Measurements from ENCODE around the gene CSF3R. TPM values are rescaled to one million over a fixed set of nuclear protein-coding genes. Genes with fewer than 3 reads are reported as not detected.

The CSF3R gene
- polyA plus RNA-seq, 1 donor from 2014 or later: not detected

DNA sequence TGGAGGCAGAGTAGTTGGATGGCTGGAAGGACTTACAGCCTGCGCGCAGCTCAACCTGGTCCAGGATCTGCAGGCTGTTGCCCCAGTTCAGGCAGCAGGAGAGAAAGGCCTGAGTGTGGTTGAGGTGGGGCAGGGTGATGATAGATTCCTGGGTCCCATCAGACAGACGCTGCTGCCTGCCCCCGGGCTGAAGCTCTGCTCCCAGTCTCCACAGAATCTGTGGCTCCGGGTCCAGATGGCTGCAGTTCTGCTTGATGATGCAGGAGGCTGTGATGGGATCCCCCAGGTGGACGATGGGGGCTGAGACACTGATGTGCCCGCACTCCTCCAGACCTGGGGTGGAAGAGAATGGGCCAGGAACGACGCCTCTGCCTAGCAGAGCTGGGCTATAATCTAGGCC is 7.4 kb downstream of the CSF3R start:
- Histone ChIP-seq H3K9me3 (ENCODE audit: low read length) (no peaks in the 10 kb centered on the region), H3K36me3 (ENCODE audit: insufficient read depth, low read length) (no peaks in the 10 kb centered on the region), H3K27me3 (ENCODE audit: insufficient read depth, low read depth, low read length) (no peaks in the 10 kb centered on the region), H3K9ac (ENCODE audit: low read length) (peak overlapping the region; percentile 0), H3K9me2 (ENCODE audit: insufficient read depth, low read length) (no peaks in the 10 kb centered on the region), H3K27ac (ENCODE audit: low read length) (no peak overlapping the region), H3K79me2 (replicated peaks; ENCODE audit: insufficient read depth, low read length) (no peaks in the 10 kb centered on the region), H4K20me1 (ENCODE audit: insufficient read depth) (no peaks in the 10 kb centered on the region), H3K4me3 (ENCODE audit: low read length) (no peak overlapping the region), H2AFZ (ENCODE audit: low read depth, low read length) (no peak overlapping the region), H3F3A (ENCODE audit: insufficient read depth, low read length, poor library complexity, severe bottlenecking) (no peaks in the 10 kb centered on the region), H3K4me2 (ENCODE audit: low read length) (no peak overlapping the region)
- no peak for TF ChIP-seq REST (IDR thresholded peaks at IDR 0.05; ENCODE audit: borderline replicate concordance)
- TF ChIP-seq TAF1 (IDR thresholded peaks at IDR 0.05; ENCODE audit: low read depth): no peak
- no peak for TF ChIP-seq SMC3 (conservative IDR thresholded peaks at IDR 0.05; ENCODE audit: poor library complexity)
- no peak for TF ChIP-seq EZH2 (IDR thresholded peaks at IDR 0.05; ENCODE audit: borderline replicate concordance, insufficient read depth, low read length, poor library complexity, severe bottlenecking)
- no peak for TF ChIP-seq EP300 (conservative IDR thresholded peaks at IDR 0.05; ENCODE audit: poor library complexity, severe bottlenecking)
- no peak for TF ChIP-seq CTCF (IDR thresholded peaks at IDR 0.05; ENCODE audit: poor library complexity, severe bottlenecking)
- TF ChIP-seq RAD21 (conservative IDR thresholded peaks at IDR 0.05): no peak
- TF ChIP-seq POLR2AphosphoS5 (IDR thresholded peaks at IDR 0.05): no peak
- TF ChIP-seq MXI1 (conservative IDR thresholded peaks at IDR 0.05; ENCODE audit: poor library complexity, severe bottlenecking): no peak

DNA sequence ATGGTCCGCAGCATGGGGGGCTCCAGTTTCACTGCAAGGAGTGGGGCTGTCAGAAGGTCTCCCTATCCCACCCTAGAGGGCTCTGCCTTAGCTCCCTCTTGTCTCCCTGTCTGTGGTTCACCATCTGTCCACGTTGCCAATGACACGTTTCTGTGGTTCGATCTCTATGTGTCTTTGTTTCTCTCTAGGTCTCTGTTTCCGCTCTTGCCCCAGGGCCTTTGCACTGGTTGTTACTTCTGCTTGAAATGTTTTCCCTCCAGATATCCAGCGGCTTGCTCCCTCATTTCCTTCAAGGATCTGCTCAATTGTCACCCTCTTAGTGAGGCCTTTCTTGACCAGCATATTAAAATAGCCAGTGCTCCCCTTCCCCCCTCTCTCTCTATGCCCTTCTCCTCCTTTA is 10.1 kb downstream of the CSF3R start:
- Histone ChIP-seq H3K27ac (ENCODE audit: low read length) (no peak overlapping the region), H4K20me1 (ENCODE audit: insufficient read depth) (no peaks in the 10 kb centered on the region), H3K79me2 (replicated peaks; ENCODE audit: insufficient read depth, low read length) (no peaks in the 10 kb centered on the region), H3K4me3 (ENCODE audit: low read length) (no peak overlapping the region), H3K36me3 (ENCODE audit: insufficient read depth, low read length) (no peaks in the 10 kb centered on the region), H3K27me3 (ENCODE audit: insufficient read depth, low read depth, low read length) (no peaks in the 10 kb centered on the region), H2AFZ (ENCODE audit: low read depth, low read length) (no peak overlapping the region), H3K9me3 (ENCODE audit: low read length) (no peaks in the 10 kb centered on the region), H3F3A (ENCODE audit: insufficient read depth, low read length, poor library complexity, severe bottlenecking) (no peaks in the 10 kb centered on the region), H3K4me2 (ENCODE audit: low read length) (no peak overlapping the region), H3K9me2 (ENCODE audit: insufficient read depth, low read length) (no peaks in the 10 kb centered on the region), H3K9ac (ENCODE audit: low read length) (no peak overlapping the region)
- no peak for TF ChIP-seq SMC3 (conservative IDR thresholded peaks at IDR 0.05; ENCODE audit: poor library complexity)
- TF ChIP-seq EP300 (conservative IDR thresholded peaks at IDR 0.05; ENCODE audit: poor library complexity, severe bottlenecking): no peak
- no peak for TF ChIP-seq EZH2 (IDR thresholded peaks at IDR 0.05; ENCODE audit: borderline replicate concordance, insufficient read depth, low read length, poor library complexity, severe bottlenecking)
- TF ChIP-seq REST (IDR thresholded peaks at IDR 0.05; ENCODE audit: borderline replicate concordance): no peak
- no peak for TF ChIP-seq TAF1 (IDR thresholded peaks at IDR 0.05; ENCODE audit: low read depth)
- no peak for TF ChIP-seq RAD21 (conservative IDR thresholded peaks at IDR 0.05)
- no peak for TF ChIP-seq POLR2AphosphoS5 (IDR thresholded peaks at IDR 0.05)
- no peak for TF ChIP-seq MXI1 (conservative IDR thresholded peaks at IDR 0.05; ENCODE audit: poor library complexity, severe bottlenecking)
- no peak for TF ChIP-seq CTCF (IDR thresholded peaks at IDR 0.05; ENCODE audit: poor library complexity, severe bottlenecking)
